NCI-H82 (cell line): Measurements from ENCODE around the gene MUC16.

ENCODE experiments used
- DNase-seq: peaks from one replicate; lab custom pipeline; 2025; lab: John Stamatoyannopoulos, UW

The MUC16 gene

GRCh38 chr19:9008667-9009066, 1.5 kb downstream of the MUC16 start:
- no peak for DNase-seq

GRCh38 chr19:9000933-9001332, 9.3 kb downstream of the MUC16 start:
- DNase-seq, result no peak

- DNase-seq, result peak; percentile 41
Measured at GRCh38 chr19:8988204-8988603, 22.0 kb downstream of the MUC16 start.

GRCh38 chr19:8986296-8986695, 23.9 kb downstream of the MUC16 start:
- DNase-seq, result no peak

- no peak for DNase-seq
Measured at GRCh38 chr19:8973501-8974091, 36.6 kb downstream of the MUC16 start.

- no peak for DNase-seq
Measured at GRCh38 chr19:8965887-8966286, 44.3 kb downstream of the MUC16 start.
